ENCODE data around the gene GDPGP1.

Gene GDPGP1

DNA sequence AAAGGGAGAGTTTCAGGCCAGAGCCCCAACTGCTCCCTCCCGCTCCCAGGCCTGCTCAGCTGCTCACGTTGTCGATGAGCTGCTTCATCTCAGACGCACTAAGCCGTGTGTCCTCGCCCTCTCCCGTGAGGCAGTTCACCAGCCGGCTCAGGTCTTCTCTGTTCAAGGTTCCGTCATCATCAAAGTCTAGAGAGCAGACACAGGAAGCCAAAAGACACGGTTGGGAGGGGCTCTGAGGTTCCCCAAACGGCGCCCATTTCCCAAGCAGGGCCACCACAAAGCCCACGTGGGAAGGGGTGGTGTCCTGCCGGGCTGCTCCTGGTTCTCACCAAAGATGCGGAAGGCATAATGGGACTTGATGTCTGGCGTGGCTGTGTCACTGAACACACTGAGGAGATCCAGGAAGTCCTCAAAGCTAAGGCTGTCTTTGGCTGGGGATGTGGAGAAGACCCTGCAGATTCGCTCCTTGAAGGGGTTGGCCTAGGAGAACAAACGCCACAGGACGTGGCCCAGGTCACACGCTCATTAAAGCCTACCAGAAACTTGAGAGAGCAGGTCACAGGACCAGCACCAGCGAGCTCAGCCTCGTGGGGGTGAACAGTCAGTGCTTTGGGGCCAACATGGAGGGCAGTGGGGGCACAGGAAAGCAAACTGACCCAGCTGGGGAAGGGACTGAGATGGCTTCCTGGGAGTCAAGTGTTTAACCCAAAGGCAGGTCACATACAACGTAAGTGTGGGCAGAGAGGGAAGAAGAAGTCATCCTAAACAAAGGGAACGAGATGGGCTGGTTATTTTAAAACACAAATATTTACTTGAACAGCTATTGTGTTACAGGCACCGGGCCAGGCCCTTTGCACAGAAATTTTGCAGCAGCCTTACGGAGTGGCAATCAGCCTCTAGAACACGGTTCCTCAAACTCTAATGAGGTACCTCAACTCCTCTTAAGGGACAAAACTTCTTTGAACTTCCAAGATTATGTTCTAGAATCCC, 2.7 kb upstream of the GDPGP1 start:
- H3K4me2 ChIP-seq = peak overlapping the region; percentile 85 to 100 (median 94)
- H3K27ac ChIP-seq = peak overlapping the region in 10 of 11 experiments; percentile 18 to 89 (median 78); a peak in 20 of 22 replicates
- H4K20me1 ChIP-seq = peaks cover 5 to 67% (median 28%) of the 10 kb centered on the region in 11 experiments; a peak in 17 of 22 replicates
- peak overlapping the region; percentile 77 to 95 (median 88); a peak in 17 of 20 replicates for H3K4me3 ChIP-seq
- H3K4me1 ChIP-seq = peaks cover 41 to 47% (median 45%) of the 10 kb centered on the region in 10 experiments
- no peaks in the 10 kb centered on the region for H3K27me3 ChIP-seq
- H3K9ac ChIP-seq = peak overlapping the region; percentile 56 to 91 (median 85); a peak in 20 of 22 replicates
- 0 out of 22 replicates have a peak, but pooled peaks of 1 of the 11 experiments have one; percentile 21 for TF ChIP-seq Cebpa-rat (IDR thresholded peaks at IDR 0.05)
- no peaks in the 10 kb centered on the region for H3K9me3 ChIP-seq (replicated peaks in 1 of 11)
- peaks cover 41 to 55% (median 46%) of the 10 kb centered on the region in 11 experiments for H3K36me3 ChIP-seq

- Histone ChIP-seq H4K20me1 (peaks cover 5 to 64% (median 28%) of the 10 kb centered on the region in 11 experiments; a peak in 17 of 22 replicates), H3K27me3 (no peaks in the 10 kb centered on the region), H3K36me3 (peaks cover 34 to 55% (median 38%) of the 10 kb centered on the region in 11 experiments), H3K9me3 (replicated peaks in 1 of 11) (no peaks in the 10 kb centered on the region), H3K4me2 (peak overlapping the region; percentile 85 to 100 (median 94)), H3K4me3 (peak overlapping the region; percentile 77 to 95 (median 88)), H3K27ac (peak overlapping the region in 9 of 11 experiments; percentile 66 to 89 (median 80); a peak in 16 of 22 replicates), H3K4me1 (peaks cover 41 to 47% (median 45%) of the 10 kb centered on the region in 10 experiments), H3K9ac (peak overlapping the region; percentile 73 to 91 (median 86); a peak in 20 of 22 replicates)
- TF ChIP-seq Cebpa-rat (IDR thresholded peaks at IDR 0.05) = no peak
Observed at GRCh38 chr15:90232196-90232595, 1.8 kb upstream of the GDPGP1 start.

GRCh38 chr15:90232941-90233386, 1.0 kb upstream of the GDPGP1 start:
- H3K9me3 ChIP-seq (replicated peaks in 1 of 11) = no peaks in the 10 kb centered on the region
- peaks cover 5 to 57% (median 28%) of the 10 kb centered on the region in 11 experiments; a peak in 16 of 22 replicates for H4K20me1 ChIP-seq
- no peaks in the 10 kb centered on the region for H3K27me3 ChIP-seq
- peaks cover 41 to 47% (median 45%) of the 10 kb centered on the region in 10 experiments for H3K4me1 ChIP-seq
- peak overlapping the region; percentile 73 to 91 (median 86) for H3K9ac ChIP-seq
- TF ChIP-seq Cebpa-rat (IDR thresholded peaks at IDR 0.05) = no peak
- H3K36me3 ChIP-seq = peaks cover 30 to 55% (median 36%) of the 10 kb centered on the region in 11 experiments
- H3K4me3 ChIP-seq = peak overlapping the region; percentile 77 to 95 (median 88)
- H3K27ac ChIP-seq = peak overlapping the region; percentile 68 to 89 (median 84)
- H3K4me2 ChIP-seq = peak overlapping the region; percentile 85 to 100 (median 94)

DNA sequence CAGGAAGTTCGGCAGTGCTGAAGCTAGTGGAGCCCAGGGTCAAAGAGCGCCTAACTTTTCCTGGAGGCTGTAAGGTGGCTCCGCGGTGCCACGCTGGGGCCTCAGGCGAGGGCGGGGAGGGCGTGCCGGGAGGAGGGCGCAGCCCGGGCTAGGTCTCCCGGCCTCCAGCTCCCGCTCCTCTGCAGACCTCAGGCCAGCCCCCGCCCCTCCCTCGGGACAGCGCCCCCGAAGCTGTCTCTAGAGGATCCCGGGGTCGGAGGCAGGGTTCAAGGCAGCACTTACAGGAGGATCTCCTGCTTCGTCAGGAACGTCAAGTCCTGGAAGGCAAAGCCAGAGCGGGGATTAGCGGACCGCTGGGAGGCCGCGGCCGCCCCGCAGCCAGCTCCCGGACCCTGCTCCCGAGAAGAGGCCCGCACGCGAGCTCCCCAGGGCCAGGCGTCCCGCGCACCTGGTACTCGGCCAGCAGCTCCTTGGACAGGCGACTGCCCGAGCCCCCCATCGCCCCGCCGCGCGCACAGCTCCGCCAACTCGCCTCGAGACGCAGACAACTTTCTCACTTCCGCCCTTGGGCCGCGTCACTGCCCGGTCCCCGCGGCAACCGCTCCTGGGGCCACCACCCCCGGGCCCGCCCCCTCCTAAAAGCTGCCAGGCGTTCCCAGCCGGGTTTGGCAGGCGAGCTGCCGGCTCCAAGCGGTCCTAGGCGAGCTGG, 468 bp upstream of the GDPGP1 start, which contains the start of gene CIB1:
Gene CIB1 (minus strand): TSS at position 555 of the 709 bp plus-strand sequence. CDS start 56 bp downstream, at position 499.
- Histone ChIP-seq H3K9me3 (replicated peaks in 1 of 11) (no peaks in the 10 kb centered on the region), H4K20me1 (peaks cover 5 to 51% (median 28%) of the 10 kb centered on the region in 11 experiments; a peak in 16 of 22 replicates), H3K4me2 (peak within 1 kb of the TSS; percentile 85 to 100 (median 95)), H3K27ac (peak within 1 kb of the TSS; percentile 68 to 89 (median 84)), H3K27me3 (no peaks in the 10 kb centered on the region), H3K4me1 (peaks cover 41 to 49% (median 45%) of the 10 kb centered on the region in 10 experiments), H3K36me3 (peaks cover 28 to 55% (median 36%) of the 10 kb centered on the region in 11 experiments), H3K4me3 (peak within 1 kb of the TSS; percentile 77 to 95 (median 88)), H3K9ac (peak within 1 kb of the TSS; percentile 73 to 91 (median 86))
- no peak for TF ChIP-seq Cebpa-rat (IDR thresholded peaks at IDR 0.05)

- TF ChIP-seq Cebpa-rat (IDR thresholded peaks at IDR 0.05) = no peak
- Histone ChIP-seq H3K27me3 (no peaks in the 10 kb centered on the region), H3K27ac (0 out of 22 replicates have a peak overlapping the region, but pooled peaks of 1 of the 11 experiments have one; percentile 16)
Observed at GRCh38 chr15:90239371-90239770, 5.4 kb downstream of the GDPGP1 start.

GRCh38 chr15:90240856-90241255, 6.8 kb downstream of the GDPGP1 start:
- Histone ChIP-seq H3K4me2 (no peak overlapping the region), H3K4me3 (no peak overlapping the region), H3K27ac (no peak overlapping the region), H3K36me3 (peaks cover 7 to 59% (median 28%) of the 10 kb centered on the region in 11 experiments; a peak in 21 of 22 replicates), H3K9me3 (replicated peaks in 1 of 11) (no peaks in the 10 kb centered on the region), H3K9ac (no peak overlapping the region), H3K4me1 (peaks cover 0 to 19% (median 5%) of the 10 kb centered on the region in 10 experiments; a peak in 8 of 20 replicates), H3K27me3 (no peaks in the 10 kb centered on the region), H4K20me1 (no peaks in the 10 kb centered on the region)
- TF ChIP-seq Cebpa-rat (IDR thresholded peaks at IDR 0.05) = no peak

More at GRCh38 chr15:90239371-90239770, 5.4 kb downstream of the GDPGP1 start:
- Histone ChIP-seq H3K36me3 (peaks cover 7 to 60% (median 28%) of the 10 kb centered on the region in 11 experiments; a peak in 21 of 22 replicates), H3K4me1 (peaks cover 6 to 26% (median 12%) of the 10 kb centered on the region in 10 experiments), H3K4me2 (peak overlapping the region in 3 of 11 experiments; percentile 21 to 52 (median 46); a peak in 4 of 22 replicates), H3K4me3 (no peak overlapping the region), H4K20me1 (no peaks in the 10 kb centered on the region), H3K9me3 (replicated peaks in 1 of 11) (no peaks in the 10 kb centered on the region), H3K9ac (no peak overlapping the region)

GRCh38 chr15:90241343-90242192, 7.6 kb downstream of the GDPGP1 start:
- Histone ChIP-seq H3K27ac (no peak overlapping the region), H3K36me3 (peaks cover 7 to 52% (median 28%) of the 10 kb centered on the region in 11 experiments; a peak in 21 of 22 replicates), H3K4me1 (peaks cover 0 to 19% (median 5%) of the 10 kb centered on the region in 10 experiments; a peak in 8 of 20 replicates), H3K9me3 (replicated peaks in 1 of 11) (no peaks in the 10 kb centered on the region), H3K4me2 (no peak overlapping the region), H4K20me1 (no peaks in the 10 kb centered on the region), H3K27me3 (no peaks in the 10 kb centered on the region), H3K4me3 (no peak overlapping the region), H3K9ac (no peak overlapping the region)
- TF ChIP-seq Cebpa-rat (IDR thresholded peaks at IDR 0.05) = no peak

All from BLaER1 treated with 17β-estradiol and CSF1 and Interleukin-3, amounts not matched to agents 10 nM and 100 nM (cell line).